IMR-90 (cell line): ENCODE results near the gene MRPL23. TPM values are rescaled to one million over a fixed set of nuclear protein-coding genes. Genes with fewer than 3 reads are reported as not detected.
A peak's percentile ranks its signal among the peaks of the same experiment; 100 is the strongest.

Source experiments
- ATAC-seq: fragments of 200-7000 bp; cut with Tn5 transposase; 2 replicates; pipeline ENCODE4 v1.9.1; 2020; ENCODE audit warnings: low read depth, mild to moderate bottlenecking, moderate library complexity
- BruUV-seq: library from RNA; stranded (reverse); fragments of 400-500 nt; replicated peaks from 2 replicates; lab custom pipeline; 2021; lab: Mats Ljungman, UMichigan
- CTCF ChIA-PET: fragments of 300-600 bp; formaldehyde crosslinking; extraction: SDS; loops from one replicate; lab custom pipeline; 2021; ENCODE audit warnings: antibody characterized with exemption; lab: Yijun Ruan, JAX
- POLR2A ChIA-PET: fragments of 300-600 bp; sonication (Branson Sonifier 250); formaldehyde crosslinking; loops from one replicate; lab custom pipeline; 2022; ENCODE audit warnings: antibody characterized with exemption; ENCODE audit not compliant: unreplicated experiment; lab: Charles Lee
- DNase-seq: peaks from one replicate; pipeline ENCODE4 v3.0.0; 2013
- H2AFZ ChIP-seq: replicated peaks from 2 replicates; pipeline ENCODE3; 2013; ENCODE audit warnings: low read length, mild to moderate bottlenecking; ENCODE audit not compliant: poor library complexity
- H2AK5ac ChIP-seq: 2 replicates; pipeline ENCODE4 v1.6.1; 2013; ENCODE audit warnings: low read depth, low read length, inconsistent platforms
- H2AK9ac ChIP-seq: replicated peaks from 2 replicates; pipeline ENCODE3; 2013; ENCODE audit warnings: mild to moderate bottlenecking, low read depth, low read length, moderate library complexity; ENCODE audit not compliant: poor library complexity
- H2BK120ac ChIP-seq: 2 replicates; pipeline ENCODE4 v1.6.1; 2013; ENCODE audit warnings: low read depth, low read length, inconsistent platforms
- H2BK15ac ChIP-seq: 3 replicates; pipeline ENCODE4 v1.6.1; 2013; ENCODE audit warnings: low read depth, low read length, inconsistent platforms
- H2BK20ac ChIP-seq: 2 replicates; pipeline ENCODE4 v1.6.1; 2013; ENCODE audit warnings: low read depth, mild to moderate bottlenecking, inconsistent platforms, low read length, moderate library complexity
- H2BK5ac ChIP-seq: 2 replicates; pipeline ENCODE4 v1.6.1; 2013; ENCODE audit warnings: mild to moderate bottlenecking, low read depth, low read length, inconsistent platforms; ENCODE audit not compliant: poor library complexity, severe bottlenecking
- H3K14ac ChIP-seq: replicated peaks from 2 replicates; pipeline ENCODE4 v1.6.1; 2013; ENCODE audit warnings: low read depth, low read length, inconsistent platforms
- H3K18ac ChIP-seq: 2 replicates; pipeline ENCODE4 v1.6.1; 2013; ENCODE audit warnings: low read depth, low read length, control low read depth
- H3K23ac ChIP-seq: 2 replicates; pipeline ENCODE4 v1.6.1; 2013; ENCODE audit warnings: low read depth, low read length, inconsistent platforms
- H3K27ac ChIP-seq: 2 replicates; pipeline ENCODE4 v1.5.1; 2013; ENCODE audit warnings: mild to moderate bottlenecking, control low read depth, low read length; ENCODE audit not compliant: insufficient read depth
- H3K27me3 ChIP-seq: 2 replicates; pipeline ENCODE4 v1.6.1; 2013; ENCODE audit warnings: low read length; ENCODE audit not compliant: control insufficient read depth, insufficient read depth
- H3K36me3 ChIP-seq: 2 replicates; pipeline ENCODE4 v1.6.1; 2013; ENCODE audit warnings: low read length, mixed read lengths; ENCODE audit not compliant: control insufficient read depth, insufficient read depth
- H3K4ac ChIP-seq: 2 replicates; pipeline ENCODE4 v1.6.1; 2013; ENCODE audit warnings: low read depth, low read length, inconsistent platforms
- H3K4me1 ChIP-seq: 2 replicates; pipeline ENCODE4 v1.6.1; 2013; ENCODE audit warnings: low read length, mixed read lengths; ENCODE audit not compliant: control insufficient read depth, insufficient read depth
- H3K4me2 ChIP-seq: 2 replicates; pipeline ENCODE4 v1.6.1; 2013; ENCODE audit warnings: low read depth, mild to moderate bottlenecking, control low read depth, low read length, moderate library complexity
- H3K4me3 ChIP-seq: 2 replicates; pipeline ENCODE4 v1.5.1; 2013; ENCODE audit warnings: low read depth, mild to moderate bottlenecking, control low read depth, low read length, moderate library complexity; ENCODE audit not compliant: insufficient read depth
- H3K56ac ChIP-seq: 2 replicates; pipeline ENCODE4 v1.6.1; 2013; ENCODE audit warnings: low read length, inconsistent platforms; ENCODE audit not compliant: insufficient read depth; ENCODE audit errors: extremely low read depth
- H3K79me1 ChIP-seq, 2 experiments: 2 replicates each; pipeline ENCODE4 v1.6.1; 2013; ENCODE audit warnings: low read length in 2 of 2, inconsistent platforms in 1 of 2, low read depth in 1 of 2
- H3K9ac ChIP-seq: 2 replicates; pipeline ENCODE4 v1.6.1; 2013; ENCODE audit warnings: low read depth, low read length, control low read depth
- H3K9me1 ChIP-seq: 2 replicates; pipeline ENCODE4 v1.6.1; 2013; ENCODE audit warnings: low read length, inconsistent platforms; ENCODE audit not compliant: insufficient read depth
- H3K9me3 ChIP-seq: 2 replicates; pipeline ENCODE4 v1.6.1; 2013; ENCODE audit warnings: low read length; ENCODE audit not compliant: control insufficient read depth, insufficient read depth
- H4K20me1 ChIP-seq: 2 replicates; pipeline ENCODE4 v1.6.1; 2013; ENCODE audit warnings: low read length, inconsistent platforms; ENCODE audit not compliant: insufficient read depth
- H4K5ac ChIP-seq: 2 replicates; pipeline ENCODE4 v1.6.1; 2013; ENCODE audit warnings: mild to moderate bottlenecking, low read depth, low read length, control low read depth
- H4K8ac ChIP-seq, 2 experiments: 2 replicates each; pipeline ENCODE4 v1.6.1; 2013; ENCODE audit warnings: low read depth in 2 of 2, low read length in 2 of 2, control low read depth in 1 of 2, inconsistent platforms in 1 of 2
- H4K91ac ChIP-seq: 2 replicates; pipeline ENCODE4 v1.6.1; 2013; ENCODE audit warnings: low read depth, low read length, inconsistent platforms; ENCODE audit not compliant: insufficient read depth
- FOS ChIP-seq: fragments of 150-350 bp; IDR thresholded peaks from 2 replicates; pipeline ENCODE4 v1.6.1; 2016; ENCODE audit warnings: low read depth, low read length
- NFE2L2 ChIP-seq: fragments of 150-350 bp; IDR thresholded peaks from 2 replicates; pipeline ENCODE4 v1.6.1; 2016; ENCODE audit warnings: low read depth, mild to moderate bottlenecking, low read length
- WGBS, 2 experiments: methylation state at CpG; one replicate each; pipeline versions ENCODE4 v1.1.5 to v1.1.7; 2013; ENCODE audit warnings: missing lambda C conversion rate in 2 of 2; ENCODE audit not compliant: insufficient read length in 1 of 2; ENCODE audit errors: extremely low coverage in 2 of 2; 5-methylcytosine and 5-hydroxymethylcytosine counted together
- dilution Hi-C: fragments of 300-500 bp; cut with HindIII; formaldehyde crosslinking; loops from one replicate; pipeline ENCODE4 v1.14.3; 2018; ENCODE audit warnings: low sequenced_read_pairs; ENCODE audit not compliant: unreplicated experiment
- in situ Hi-C: fragments of 300-500 bp; cut with MboI; formaldehyde crosslinking; loops from 3 replicates; pipeline ENCODE4 v1.14.3; 2019; ENCODE audit warnings: low sequenced_read_pairs, inconsistent platforms, mixed read lengths
- intact Hi-C: fragments of 100-400 bp; cut with micrococcal nuclease; formaldehyde crosslinking; loops from 2 replicates; pipeline ENCODE4 v1.10.0; 2022
- polyA plus RNA-seq, 3 experiments: library from polyadenylated mRNA; depleted of rRNA; stranded (reverse); fragments of >200 nt; gene quantifications; 2 replicates each; pipeline ENCODE4 v1.2.3, GENCODE V29; 2012; ENCODE audit warnings: low replicate concordance in 1 of 3
- total RNA-seq: library from RNA; depleted of rRNA; stranded (reverse); fragments of >200 nt; gene quantifications from 2 replicates; pipeline ENCODE4 v1.2.3, GENCODE V29; 2012

Gene MRPL23
- total and polyA plus RNA-seq, 2 of the 4 experiments (the other 2 are of a cell fraction), result 68.4 to 114 TPM

DNA sequence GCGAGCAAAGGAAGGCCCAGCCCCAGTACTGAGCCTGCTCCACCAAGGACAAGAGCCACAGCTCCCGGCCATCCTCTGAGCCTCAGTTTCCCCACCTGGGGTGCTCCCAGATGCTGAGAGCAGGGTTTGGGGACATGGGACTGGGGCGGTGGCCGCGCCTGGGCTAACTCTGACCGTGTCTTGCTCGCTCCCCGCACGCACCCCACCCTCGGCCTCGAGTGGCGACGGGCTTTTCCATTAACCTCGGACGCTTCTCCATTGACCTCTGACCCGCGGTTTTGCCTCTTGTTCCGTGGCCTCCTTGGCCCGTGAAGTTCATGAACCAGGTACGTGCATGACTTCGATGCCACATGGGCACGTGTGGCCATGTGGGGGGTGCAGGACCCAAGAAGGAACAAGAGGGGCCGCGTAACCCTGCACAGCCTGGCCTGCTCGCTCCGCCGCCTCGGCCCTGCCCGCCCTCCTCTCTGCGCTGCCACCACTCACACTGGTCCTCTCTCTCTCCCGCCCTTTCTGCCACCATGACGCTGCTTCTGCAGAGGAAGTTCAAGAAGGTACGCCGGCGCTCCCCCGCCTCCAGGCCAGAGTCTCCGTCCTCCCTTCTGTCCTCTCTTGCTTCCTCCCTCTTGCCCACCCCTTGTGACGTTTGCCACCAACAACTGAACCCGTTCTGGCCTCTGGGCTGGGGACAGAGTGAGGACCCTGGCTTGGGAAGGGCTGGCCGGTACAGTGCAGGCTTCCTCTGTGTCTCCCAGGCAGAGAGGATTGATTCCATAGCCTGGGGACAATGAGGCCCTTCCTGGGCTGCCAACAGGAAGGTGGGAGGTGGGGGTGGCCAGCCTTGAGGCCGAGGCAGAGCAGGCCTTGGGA is 20.7 kb upstream of the MRPL23 start:
- dilution Hi-C loops (no loop called here), in situ Hi-C loops (no loop called here), intact Hi-C loops (no loop called here)
- peak overlapping the region; percentile 43 for H2AFZ ChIP-seq
- H3K23ac ChIP-seq, result no peak overlapping the region
- no peak overlapping the region for H2AK5ac ChIP-seq
- H3K56ac ChIP-seq, result no peak overlapping the region
- no TSS peak for BruUV-seq
- H3K4me3 ChIP-seq, result no peak overlapping the region
- DNase-seq, result no peak
- H3K9ac ChIP-seq, result no peak overlapping the region
- no peaks in the 10 kb centered on the region for H3K9me3 ChIP-seq
- no peak overlapping the region for H4K8ac ChIP-seq
- no peak overlapping the region for H2BK5ac ChIP-seq
- no peak overlapping the region for H2BK120ac ChIP-seq
- no peak overlapping the region for H3K27ac ChIP-seq
- no peaks in the 10 kb centered on the region for H3K36me3 ChIP-seq
- no peak overlapping the region for H2AK9ac ChIP-seq
- 80% methylated on average over 20 of the region's 41 CpGs; no CpG with 5 or more reads in 1 of the 2 experiments for WGBS, 2 experiments
- no peak overlapping the region for H2BK20ac ChIP-seq
- POLR2A ChIA-PET, result no interaction called here
- H3K4me1 ChIP-seq, result no peaks in the 10 kb centered on the region
- H3K9me1 ChIP-seq, result no peaks in the 10 kb centered on the region
- H4K5ac ChIP-seq, result no peak overlapping the region
- H3K79me1 ChIP-seq, result no peaks in the 10 kb centered on the region
- no peak for TF ChIP-seq NFE2L2
- no peak for TF ChIP-seq FOS
- CTCF ChIA-PET, result interaction anchor here (0.5 kb wide), 1 partner anchor 102 kb away, joined by 4 read pairs; no protein-coding TSS in a partner anchor
- H2BK15ac ChIP-seq, result no peak overlapping the region
- no peak overlapping the region for H3K4me2 ChIP-seq
- peaks cover 13% of the 10 kb centered on the region for H3K27me3 ChIP-seq
- H3K18ac ChIP-seq, result no peak overlapping the region
- H4K91ac ChIP-seq, result no peak overlapping the region
- ATAC-seq, result no peak
- H4K20me1 ChIP-seq, result no peaks in the 10 kb centered on the region
- H3K4ac ChIP-seq, result no peak overlapping the region
- H3K14ac ChIP-seq, result no peak overlapping the region
